Astrocyte (in vitro differentiated cells and primary cell): ENCODE data around the gene CNN3. TPM values are rescaled to one million over a fixed set of nuclear protein-coding genes. Genes with fewer than 3 reads are reported as not detected.

Experiments
- DNase-seq: peaks from one replicate; pipeline ENCODE4 v3.0.0-alpha.2; 2010; ENCODE audit warnings: low read depth
- FAIRE-seq: peaks from 2 replicates; lab custom pipeline; 2011; peaks lifted over from hg19 to GRCh38; lab: Jason Lieb, UNC
- H2AFZ ChIP-seq: 2 replicates; pipeline ENCODE4 v1.6.0; 2012; ENCODE audit warnings: low read depth, low read length, inconsistent platforms
- H3K27ac ChIP-seq: 2 replicates; pipeline ENCODE4 v1.5.1; 2011; ENCODE audit warnings: low read depth, low read length, inconsistent platforms
- H3K27me3 ChIP-seq: 2 replicates; pipeline ENCODE4 v1.6.0; 2011; ENCODE audit warnings: low read length, inconsistent platforms; ENCODE audit not compliant: insufficient read depth
- H3K36me3 ChIP-seq: 2 replicates; pipeline ENCODE4 v1.5.1; 2011; ENCODE audit warnings: low read length, inconsistent platforms; ENCODE audit not compliant: insufficient read depth
- H3K4me1 ChIP-seq: 2 replicates; pipeline ENCODE4 v1.5.1; 2011; ENCODE audit warnings: low read length, inconsistent platforms; ENCODE audit not compliant: insufficient read depth
- H3K4me2 ChIP-seq: 2 replicates; pipeline ENCODE4 v1.6.0; 2012; ENCODE audit warnings: low read length, inconsistent platforms
- H3K4me3 ChIP-seq: 2 replicates; pipeline ENCODE4 v1.5.1; 2011; ENCODE audit warnings: low read depth, mild to moderate bottlenecking, low read length, inconsistent platforms; ENCODE audit not compliant: insufficient read depth
- H3K79me2 ChIP-seq: 2 replicates; pipeline ENCODE4 v1.6.0; 2012; ENCODE audit warnings: mild to moderate bottlenecking, low read length, inconsistent platforms; ENCODE audit not compliant: insufficient read depth
- H3K9ac ChIP-seq: 2 replicates; pipeline ENCODE4 v1.6.0; 2012; ENCODE audit warnings: mild to moderate bottlenecking, low read length, inconsistent platforms
- H3K9me3 ChIP-seq: 2 replicates; pipeline ENCODE4 v1.5.1; 2012; ENCODE audit warnings: low read depth, mild to moderate bottlenecking, low read length, inconsistent platforms; ENCODE audit not compliant: insufficient read depth
- H4K20me1 ChIP-seq: 2 replicates; pipeline ENCODE4 v1.6.0; 2012; ENCODE audit warnings: low read length, inconsistent platforms; ENCODE audit not compliant: insufficient read depth
- H3K27ac Mint-ChIP-seq: one replicate; pipeline ENCODE4 v1.8.0; 2021; ENCODE audit warnings: mild to moderate bottlenecking, mixed read lengths; ENCODE audit not compliant: unreplicated experiment
- H3K27me3 Mint-ChIP-seq: one replicate; pipeline ENCODE4 v1.8.0; 2021; ENCODE audit warnings: low read depth, mixed read lengths; ENCODE audit not compliant: unreplicated experiment
- H3K36me3 Mint-ChIP-seq: one replicate; pipeline ENCODE4 v1.8.0; 2021; ENCODE audit warnings: low read depth, mixed read lengths; ENCODE audit not compliant: unreplicated experiment
- H3K4me1 Mint-ChIP-seq: one replicate; pipeline ENCODE4 v1.8.0; 2021; ENCODE audit warnings: low read depth, mixed read lengths; ENCODE audit not compliant: unreplicated experiment
- H3K4me3 Mint-ChIP-seq: one replicate; pipeline ENCODE4 v1.8.0; 2021; ENCODE audit warnings: mild to moderate bottlenecking, moderate library complexity, mixed read lengths; ENCODE audit not compliant: unreplicated experiment
- H3K9me3 Mint-ChIP-seq: one replicate; pipeline ENCODE4 v1.8.0; 2021; ENCODE audit warnings: mild to moderate bottlenecking, mixed read lengths; ENCODE audit not compliant: unreplicated experiment
- CTCF ChIP-seq: IDR thresholded peaks from 2 replicates; pipeline ENCODE4 v1.5.1; 2011; ENCODE audit warnings: low read depth, mild to moderate bottlenecking, inconsistent platforms, low read length, moderate library complexity; ENCODE audit not compliant: insufficient read depth
- EZH2 ChIP-seq: IDR thresholded peaks from 2 replicates; pipeline ENCODE4 v1.6.1; 2012; ENCODE audit warnings: mild to moderate bottlenecking, low read length, inconsistent platforms; ENCODE audit not compliant: insufficient read depth
- total RNA-seq: library from RNA; stranded (reverse); gene quantifications from 2 replicates; pipeline ENCODE4 v1.2.1, GENCODE V29; 2021

CNN3 gene
- total RNA-seq, 1 donor from 2014 or later, result 515 TPM

- Histone ChIP-seq H3K4me1 (peaks cover 29% of the 10 kb centered on the region), H3K79me2 (no peaks in the 10 kb centered on the region), H3K4me3 (no peak overlapping the region), H2AFZ (no peak overlapping the region), H3K9ac (no peak overlapping the region), H3K36me3 (peaks cover 2% of the 10 kb centered on the region), H3K9me3 (no peaks in the 10 kb centered on the region), H3K4me2 (no peak overlapping the region), H4K20me1 (no peaks in the 10 kb centered on the region), H3K27me3 (no peaks in the 10 kb centered on the region), H3K27ac (no peak overlapping the region)
- DNase-seq (no peak), FAIRE-seq (no peak)
- H3K4me1 Mint-ChIP-seq, result peaks cover 32% of the 10 kb centered on the region
- no peak overlapping the region for H3K4me3 Mint-ChIP-seq
- H3K9me3 Mint-ChIP-seq, result no peaks in the 10 kb centered on the region
- no peaks in the 10 kb centered on the region for H3K27me3 Mint-ChIP-seq
- TF ChIP-seq CTCF (no peak), EZH2 (no peak)
- H3K27ac Mint-ChIP-seq, result peak overlapping the region; percentile 59
- peaks cover 8% of the 10 kb centered on the region for H3K36me3 Mint-ChIP-seq
Measured at GRCh38 chr1:94937820-94938219, 10.9 kb upstream of the CNN3 start.

GRCh38 chr1:94936861-94937620, 10.1 kb upstream of the CNN3 start:
- Histone ChIP-seq H4K20me1 (no peaks in the 10 kb centered on the region), H3K9ac (no peak overlapping the region), H3K4me1 (peaks cover 29% of the 10 kb centered on the region), H3K79me2 (no peaks in the 10 kb centered on the region), H3K27me3 (no peaks in the 10 kb centered on the region), H2AFZ (no peak overlapping the region), H3K4me2 (peak overlapping the region; percentile 14), H3K27ac (no peak overlapping the region), H3K4me3 (no peak overlapping the region), H3K9me3 (no peaks in the 10 kb centered on the region), H3K36me3 (peaks cover 2% of the 10 kb centered on the region)
- DNase-seq (peak; percentile 52), FAIRE-seq (peak; percentile 37)
- H3K4me3 Mint-ChIP-seq, result no peak overlapping the region
- peaks cover 10% of the 10 kb centered on the region for H3K36me3 Mint-ChIP-seq
- no peaks in the 10 kb centered on the region for H3K27me3 Mint-ChIP-seq
- H3K27ac Mint-ChIP-seq, result no peak overlapping the region
- peaks cover 32% of the 10 kb centered on the region for H3K4me1 Mint-ChIP-seq
- no peak for TF ChIP-seq CTCF
- TF ChIP-seq EZH2, result no peak
- H3K9me3 Mint-ChIP-seq, result no peaks in the 10 kb centered on the region

GRCh38 chr1:94935476-94935875, 8.6 kb upstream of the CNN3 start:
- Histone ChIP-seq H3K9me3 (no peaks in the 10 kb centered on the region), H3K4me1 (peaks cover 29% of the 10 kb centered on the region), H4K20me1 (no peaks in the 10 kb centered on the region), H3K4me2 (peak overlapping the region; percentile 8), H3K27ac (no peak overlapping the region), H3K9ac (no peak overlapping the region), H3K4me3 (no peak overlapping the region), H3K27me3 (no peaks in the 10 kb centered on the region), H3K79me2 (peaks cover under 1% of the 10 kb centered on the region), H2AFZ (no peak overlapping the region), H3K36me3 (peaks cover 2% of the 10 kb centered on the region)
- Mint-ChIP-seq H3K9me3 (no peaks in the 10 kb centered on the region), H3K27me3 (no peaks in the 10 kb centered on the region), H3K27ac (no peak overlapping the region), H3K36me3 (peaks cover 10% of the 10 kb centered on the region), H3K4me3 (no peak overlapping the region), H3K4me1 (peaks cover 37% of the 10 kb centered on the region)
- no peak for TF ChIP-seq EZH2
- TF ChIP-seq CTCF, result no peak
- FAIRE-seq, result no peak
- DNase-seq, result no peak
